ENCODE results near the gene RPL21.

RPL21 gene

DNA sequence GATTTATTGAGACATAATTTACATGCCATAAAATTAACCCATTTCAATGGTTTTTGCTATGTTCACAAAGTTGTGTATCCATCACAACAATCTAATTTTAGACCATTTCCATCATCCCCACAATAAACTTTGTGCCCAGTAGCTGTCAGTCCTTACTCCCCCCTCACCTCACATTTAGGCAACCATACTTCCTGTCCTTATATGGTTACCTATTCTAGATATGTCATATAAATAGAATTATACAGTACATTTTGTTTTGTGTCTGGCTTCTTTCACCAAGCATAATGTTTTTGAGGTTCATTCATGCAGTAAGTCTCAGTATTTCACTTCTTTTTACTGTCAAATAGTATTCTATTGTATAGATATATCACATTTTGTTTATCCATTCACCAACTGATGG is 23.2 kb upstream of the RPL21 start:
- no peak overlapping the region for H3K4me3 ChIP-seq (ENCODE audit: low read length)
- peaks cover 6% of the 10 kb centered on the region for H3K9me3 ChIP-seq (ENCODE audit: low read length)
- no peaks in the 10 kb centered on the region for H3K4me1 ChIP-seq (ENCODE audit: insufficient read depth, low read length)
- H3K27me3 ChIP-seq (ENCODE audit: insufficient read depth, low read length) = no peaks in the 10 kb centered on the region
- no peaks in the 10 kb centered on the region for H3K36me3 ChIP-seq (ENCODE audit: insufficient read depth, low read length)
- no peak overlapping the region for H2AFZ ChIP-seq (ENCODE audit: low read depth, low read length)

DNA sequence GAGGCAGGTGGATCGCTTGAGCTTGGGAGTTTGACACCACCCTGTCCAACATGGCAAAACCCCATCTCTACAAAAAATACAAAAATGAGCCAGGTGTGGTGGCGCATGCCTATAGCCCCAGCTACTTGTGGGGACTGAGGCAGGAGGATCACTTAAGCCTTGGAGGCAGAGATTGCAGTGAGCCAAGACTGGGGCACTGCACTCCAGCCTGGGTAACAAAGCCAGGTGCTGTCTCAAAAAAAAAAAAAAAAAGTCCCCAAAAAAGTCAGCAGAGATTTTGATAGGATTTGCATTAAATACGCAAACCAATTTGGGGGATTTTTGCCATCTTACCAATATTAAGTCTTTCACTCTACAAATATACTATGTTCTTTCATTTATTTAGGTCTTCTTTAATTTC is 21.7 kb upstream of the RPL21 start:
- no peaks in the 10 kb centered on the region for H3K27me3 ChIP-seq (ENCODE audit: insufficient read depth, low read length)
- no peaks in the 10 kb centered on the region for H3K4me1 ChIP-seq (ENCODE audit: insufficient read depth, low read length)
- peaks cover 6% of the 10 kb centered on the region for H3K9me3 ChIP-seq (ENCODE audit: low read length)
- peaks cover 6% of the 10 kb centered on the region for H3K36me3 ChIP-seq (ENCODE audit: insufficient read depth, low read length)
- H3K4me3 ChIP-seq (ENCODE audit: low read length) = no peak overlapping the region
- H2AFZ ChIP-seq (ENCODE audit: low read depth, low read length) = no peak overlapping the region

DNA sequence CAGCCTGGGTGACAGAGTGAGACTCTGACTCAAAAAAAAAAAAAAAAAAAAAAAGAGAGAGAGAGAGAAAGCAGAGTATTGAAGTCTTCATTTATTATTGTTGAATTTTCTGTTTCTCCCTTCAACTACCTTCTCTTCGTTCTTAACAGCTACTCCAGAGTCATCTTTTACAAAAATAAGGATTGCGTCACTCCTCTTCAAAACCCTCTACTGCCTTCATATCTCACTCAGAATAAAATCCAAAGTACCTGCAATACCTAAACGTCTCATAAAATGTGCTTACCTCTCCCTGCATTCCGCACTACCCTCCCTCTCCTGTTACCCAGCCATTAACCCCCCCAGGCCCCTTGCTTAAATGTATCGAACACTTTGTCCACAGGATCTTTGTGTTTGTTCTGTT is 17.4 kb upstream of the RPL21 start:
- no peak overlapping the region for H3K4me3 ChIP-seq (ENCODE audit: low read length)
- no peaks in the 10 kb centered on the region for H3K4me1 ChIP-seq (ENCODE audit: insufficient read depth, low read length)
- peaks cover 10% of the 10 kb centered on the region for H3K36me3 ChIP-seq (ENCODE audit: insufficient read depth, low read length)
- H3K9me3 ChIP-seq (ENCODE audit: low read length) = peaks cover 6% of the 10 kb centered on the region
- H2AFZ ChIP-seq (ENCODE audit: low read depth, low read length) = no peak overlapping the region
- H3K27me3 ChIP-seq (ENCODE audit: insufficient read depth, low read length) = no peaks in the 10 kb centered on the region

DNA sequence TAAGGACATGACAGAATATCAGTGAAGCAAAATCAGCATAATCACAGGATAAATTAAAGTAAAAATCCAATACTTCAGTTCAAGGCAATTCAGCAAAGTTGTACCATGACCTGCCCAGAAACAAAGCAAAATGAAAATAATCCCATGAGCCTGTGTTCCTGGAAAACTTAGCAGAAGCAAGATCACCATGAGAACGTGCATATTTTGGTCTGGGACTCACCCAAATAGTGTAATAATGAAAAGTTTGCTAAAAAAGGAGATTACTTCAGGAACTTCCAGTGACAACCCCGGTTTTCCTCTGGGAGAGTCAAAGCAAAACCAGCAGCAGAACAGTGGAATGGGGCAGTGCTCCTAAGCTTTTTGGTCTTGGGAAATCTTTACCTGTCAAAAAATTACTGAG is 14.9 kb upstream of the RPL21 start:
- peaks cover 10% of the 10 kb centered on the region for H3K36me3 ChIP-seq (ENCODE audit: insufficient read depth, low read length)
- no peak overlapping the region for H2AFZ ChIP-seq (ENCODE audit: low read depth, low read length)
- H3K27me3 ChIP-seq (ENCODE audit: insufficient read depth, low read length) = no peaks in the 10 kb centered on the region
- peaks cover 6% of the 10 kb centered on the region for H3K4me1 ChIP-seq (ENCODE audit: insufficient read depth, low read length)
- peaks cover 6% of the 10 kb centered on the region for H3K9me3 ChIP-seq (ENCODE audit: low read length)
- H3K4me3 ChIP-seq (ENCODE audit: low read length) = no peak overlapping the region

DNA sequence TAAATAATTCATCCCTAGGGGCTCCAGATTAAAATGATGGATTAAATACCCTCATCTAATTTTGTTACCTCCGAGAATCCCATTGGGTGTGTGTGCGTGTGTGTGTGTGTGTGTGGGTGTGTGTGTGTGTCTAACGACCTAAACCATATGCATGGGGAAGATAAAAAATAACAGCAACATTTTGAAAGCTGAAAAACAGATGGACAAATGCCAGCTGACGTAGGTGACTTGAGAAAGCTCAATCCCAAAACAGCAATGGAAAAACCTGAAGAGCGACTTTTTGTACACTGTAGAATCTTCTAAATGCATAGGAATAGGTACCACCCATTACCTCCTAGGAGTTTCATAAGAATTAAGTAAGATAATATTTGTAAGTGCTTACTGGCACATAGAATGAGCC is 8.7 kb upstream of the RPL21 start:
- H3K36me3 ChIP-seq (ENCODE audit: insufficient read depth, low read length) = peaks cover 8% of the 10 kb centered on the region
- no peaks in the 10 kb centered on the region for H3K9me3 ChIP-seq (ENCODE audit: low read length)
- no peaks in the 10 kb centered on the region for H3K27me3 ChIP-seq (ENCODE audit: insufficient read depth, low read length)
- peaks cover 6% of the 10 kb centered on the region for H3K4me1 ChIP-seq (ENCODE audit: insufficient read depth, low read length)
- no peak overlapping the region for H3K4me3 ChIP-seq (ENCODE audit: low read length)
- H2AFZ ChIP-seq (ENCODE audit: low read depth, low read length) = no peak overlapping the region

DNA sequence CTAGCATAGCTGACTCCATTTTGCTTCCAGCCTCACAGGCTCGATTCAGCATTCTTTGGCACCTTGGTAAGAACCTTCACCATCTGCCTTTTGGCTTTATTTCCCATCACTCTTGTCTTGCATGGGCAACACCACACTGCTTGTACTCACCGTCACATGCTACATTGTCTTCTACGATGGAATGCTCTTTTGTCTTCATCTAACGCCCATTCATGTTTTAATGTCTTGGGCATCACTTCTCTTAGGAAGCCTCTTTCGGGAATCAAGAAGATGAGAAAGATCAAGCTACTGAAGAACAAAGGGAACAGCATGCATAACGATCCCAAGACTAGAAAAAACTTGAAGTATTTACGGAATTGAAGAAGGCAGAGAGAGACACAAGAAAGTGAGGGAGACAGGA is 5.7 kb upstream of the RPL21 start:
- H3K4me3 ChIP-seq (ENCODE audit: low read length) = no peak overlapping the region
- peaks cover 9% of the 10 kb centered on the region for H3K36me3 ChIP-seq (ENCODE audit: insufficient read depth, low read length)
- H3K27me3 ChIP-seq (ENCODE audit: insufficient read depth, low read length) = no peaks in the 10 kb centered on the region
- H3K4me1 ChIP-seq (ENCODE audit: insufficient read depth, low read length) = peaks cover 10% of the 10 kb centered on the region
- H2AFZ ChIP-seq (ENCODE audit: low read depth, low read length) = no peak overlapping the region
- H3K9me3 ChIP-seq (ENCODE audit: low read length) = no peaks in the 10 kb centered on the region

DNA sequence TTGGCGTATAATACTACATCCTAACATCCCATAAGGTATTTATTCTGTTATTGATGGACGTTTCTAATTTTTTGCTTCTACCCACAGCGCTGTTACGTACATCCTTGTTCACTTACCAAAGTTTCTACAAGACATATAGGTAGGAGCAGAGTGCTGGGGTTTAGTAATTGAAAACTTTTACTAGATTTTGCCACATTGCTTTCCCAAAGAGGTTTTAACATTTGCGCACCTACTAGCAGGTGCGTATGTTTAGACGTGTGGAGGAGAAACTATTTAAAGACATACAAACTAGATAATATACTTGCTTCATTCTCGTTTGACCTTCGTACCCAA is 559 bp upstream of the RPL21 start:
- H3K4me1 ChIP-seq (ENCODE audit: insufficient read depth, low read length) = peaks cover 24% of the 10 kb centered on the region
- no peaks in the 10 kb centered on the region for H3K9me3 ChIP-seq (ENCODE audit: low read length)
- H2AFZ ChIP-seq (ENCODE audit: low read depth, low read length) = peak overlapping the region; percentile 29
- no peaks in the 10 kb centered on the region for H3K27me3 ChIP-seq (ENCODE audit: insufficient read depth, low read length)
- peak overlapping the region; percentile 78 for H3K4me3 ChIP-seq (ENCODE audit: low read length)
- H3K36me3 ChIP-seq (ENCODE audit: insufficient read depth, low read length) = peaks cover 29% of the 10 kb centered on the region

DNA sequence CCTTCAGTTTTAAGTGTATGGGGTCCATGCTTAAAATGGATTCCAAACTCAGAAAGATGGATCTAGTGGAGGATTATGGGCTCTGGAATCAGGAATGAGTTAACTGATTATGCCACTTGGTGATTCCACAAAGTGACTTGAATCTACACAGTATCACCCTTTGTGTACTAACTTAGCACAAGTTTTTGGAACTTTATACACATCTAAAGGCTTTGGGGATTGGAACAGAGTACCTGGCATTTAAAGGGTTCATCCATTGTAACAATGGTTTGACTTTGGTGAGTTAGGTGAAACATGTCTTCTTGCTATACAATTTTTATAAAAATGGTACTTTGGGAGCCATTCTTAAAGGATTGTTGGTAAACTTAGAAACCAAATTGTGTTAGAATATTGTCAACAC is 1.1 kb downstream of the RPL21 start:
- H3K36me3 ChIP-seq (ENCODE audit: insufficient read depth, low read length) = peaks cover 45% of the 10 kb centered on the region
- H3K4me3 ChIP-seq (ENCODE audit: low read length) = peak overlapping the region; percentile 78
- no peaks in the 10 kb centered on the region for H3K27me3 ChIP-seq (ENCODE audit: insufficient read depth, low read length)
- peaks cover 24% of the 10 kb centered on the region for H3K4me1 ChIP-seq (ENCODE audit: insufficient read depth, low read length)
- H3K9me3 ChIP-seq (ENCODE audit: low read length) = no peaks in the 10 kb centered on the region
- no peak overlapping the region for H2AFZ ChIP-seq (ENCODE audit: low read depth, low read length)

DNA sequence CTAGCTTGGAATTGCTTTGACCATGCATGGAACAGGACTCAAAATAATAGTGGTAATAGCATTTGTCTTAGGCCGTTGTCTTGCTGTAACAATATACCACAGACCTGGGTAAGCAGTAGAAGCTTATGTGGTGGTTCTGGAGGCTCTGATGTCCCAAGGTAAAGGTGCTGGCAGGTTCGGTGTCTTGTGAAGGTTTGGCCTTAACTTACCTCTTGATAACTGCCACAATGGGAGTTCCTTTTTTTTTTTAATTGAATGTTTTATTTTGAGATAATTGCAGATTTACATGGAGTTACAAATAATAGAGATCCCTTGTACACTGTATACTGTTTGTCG is 5.8 kb downstream of the RPL21 start:
- Histone ChIP-seq H3K27me3 (ENCODE audit: insufficient read depth, low read length) (no peaks in the 10 kb centered on the region), H3K4me3 (ENCODE audit: low read length) (no peak overlapping the region), H3K36me3 (ENCODE audit: insufficient read depth, low read length) (peaks cover 81% of the 10 kb centered on the region), H3K4me1 (ENCODE audit: insufficient read depth, low read length) (peaks cover 16% of the 10 kb centered on the region), H2AFZ (ENCODE audit: low read depth, low read length) (no peak overlapping the region), H3K9me3 (ENCODE audit: low read length) (no peaks in the 10 kb centered on the region)

DNA sequence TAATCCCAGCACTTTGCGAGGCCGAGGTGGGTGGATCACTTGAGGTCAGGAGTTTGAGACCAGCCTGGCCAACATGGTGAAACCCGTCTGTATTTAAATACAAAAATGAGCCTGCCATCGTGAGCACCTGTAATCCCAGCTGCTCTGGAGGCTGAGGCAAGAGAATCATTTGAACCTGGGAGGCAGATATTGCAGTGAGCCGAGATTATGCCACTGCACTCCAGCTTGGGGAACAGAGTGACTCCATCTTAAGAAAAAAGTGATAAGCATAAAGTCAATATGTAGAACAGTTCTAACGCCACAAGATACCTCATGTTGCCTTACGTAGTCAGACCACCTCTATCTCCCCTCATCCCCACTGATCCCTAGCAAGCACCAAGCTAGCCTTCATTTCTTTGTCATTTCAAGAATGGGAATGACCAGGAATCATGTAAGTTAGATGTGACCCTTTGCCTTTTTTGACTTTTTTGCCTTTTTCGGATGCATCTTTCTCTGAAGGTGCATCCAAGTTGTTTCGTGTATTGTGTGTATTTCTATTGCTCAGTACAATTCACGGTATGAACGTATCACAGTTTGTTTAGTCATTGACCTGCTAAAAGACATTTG is 6.4 kb downstream of the RPL21 start:
- Histone ChIP-seq H2AFZ (ENCODE audit: low read depth, low read length) (no peak overlapping the region), H3K4me1 (ENCODE audit: insufficient read depth, low read length) (peaks cover 10% of the 10 kb centered on the region), H3K36me3 (ENCODE audit: insufficient read depth, low read length) (peaks cover 81% of the 10 kb centered on the region)

DNA sequence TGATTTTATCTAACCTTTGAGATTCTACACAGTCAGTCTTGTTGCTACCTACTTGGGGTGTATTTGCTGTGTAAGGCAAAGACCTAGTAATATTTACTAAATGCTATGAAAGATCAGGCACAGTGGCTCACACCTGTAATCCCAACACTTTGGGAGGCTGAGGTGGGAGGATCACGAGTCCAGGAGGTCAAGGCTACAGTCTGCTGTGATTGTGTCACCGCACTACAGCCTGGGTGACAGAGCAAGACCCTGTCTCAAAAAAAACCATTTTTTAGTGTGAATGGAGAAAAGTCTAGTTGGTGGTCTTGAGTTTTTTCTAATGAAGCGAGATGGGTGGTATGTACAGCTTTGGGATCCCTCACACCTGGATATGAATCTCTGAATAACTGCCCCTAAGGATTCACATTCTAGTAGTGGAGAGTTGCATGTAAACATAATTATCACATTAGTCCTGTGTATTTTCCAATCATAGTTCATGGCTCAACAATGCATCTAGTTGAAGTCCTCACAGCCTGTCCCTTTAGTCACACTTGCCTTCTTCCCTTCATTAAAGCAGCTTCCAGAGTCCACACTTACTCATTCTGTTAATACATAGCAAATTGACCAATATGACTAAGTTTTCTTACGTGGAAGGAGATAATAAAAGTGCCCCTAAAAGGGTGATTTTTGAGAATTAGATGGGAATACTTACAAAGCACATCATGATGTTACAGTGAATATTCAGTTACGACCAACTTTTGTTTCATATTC is 7.5 kb downstream of the RPL21 start:
- no peak overlapping the region for H2AFZ ChIP-seq (ENCODE audit: low read depth, low read length)
- H3K27me3 ChIP-seq (ENCODE audit: insufficient read depth, low read length) = no peaks in the 10 kb centered on the region
- H3K36me3 ChIP-seq (ENCODE audit: insufficient read depth, low read length) = peaks cover 73% of the 10 kb centered on the region
- H3K9me3 ChIP-seq (ENCODE audit: low read length) = no peaks in the 10 kb centered on the region
- H3K4me1 ChIP-seq (ENCODE audit: insufficient read depth, low read length) = peaks cover 5% of the 10 kb centered on the region
- H3K4me3 ChIP-seq (ENCODE audit: low read length) = no peak overlapping the region

More for the DNA sequence above, 6.4 kb downstream of the RPL21 start:
- H3K4me3 ChIP-seq (ENCODE audit: low read length) = no peak overlapping the region
- H3K9me3 ChIP-seq (ENCODE audit: low read length) = no peaks in the 10 kb centered on the region
- H3K27me3 ChIP-seq (ENCODE audit: insufficient read depth, low read length) = no peaks in the 10 kb centered on the region

DNA sequence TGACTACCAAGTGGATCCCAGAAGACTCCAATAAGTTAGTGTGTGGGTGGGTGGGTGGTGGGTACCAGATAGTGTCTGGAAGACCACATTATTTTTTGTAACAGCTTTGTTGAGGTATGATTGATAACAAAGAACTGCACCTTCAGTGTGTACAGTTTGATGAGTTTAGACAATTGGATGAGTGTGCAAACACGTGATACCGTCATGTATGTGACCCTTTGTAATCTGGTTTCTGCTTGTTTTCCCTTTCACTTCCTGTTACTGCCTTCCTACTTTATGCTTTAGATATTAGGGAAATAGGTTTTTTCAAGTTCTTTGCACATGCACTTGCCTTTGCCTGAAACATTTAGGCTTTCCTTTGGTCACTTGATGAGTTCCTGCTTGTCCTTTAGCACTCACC is 8.5 kb downstream of the RPL21 start:
- H3K36me3 ChIP-seq (ENCODE audit: insufficient read depth, low read length) = peaks cover 63% of the 10 kb centered on the region
- no peak overlapping the region for H2AFZ ChIP-seq (ENCODE audit: low read depth, low read length)
- H3K4me3 ChIP-seq (ENCODE audit: low read length) = no peak overlapping the region
- H3K9me3 ChIP-seq (ENCODE audit: low read length) = no peaks in the 10 kb centered on the region
- H3K4me1 ChIP-seq (ENCODE audit: insufficient read depth, low read length) = peaks cover 15% of the 10 kb centered on the region
- no peaks in the 10 kb centered on the region for H3K27me3 ChIP-seq (ENCODE audit: insufficient read depth, low read length)

DNA sequence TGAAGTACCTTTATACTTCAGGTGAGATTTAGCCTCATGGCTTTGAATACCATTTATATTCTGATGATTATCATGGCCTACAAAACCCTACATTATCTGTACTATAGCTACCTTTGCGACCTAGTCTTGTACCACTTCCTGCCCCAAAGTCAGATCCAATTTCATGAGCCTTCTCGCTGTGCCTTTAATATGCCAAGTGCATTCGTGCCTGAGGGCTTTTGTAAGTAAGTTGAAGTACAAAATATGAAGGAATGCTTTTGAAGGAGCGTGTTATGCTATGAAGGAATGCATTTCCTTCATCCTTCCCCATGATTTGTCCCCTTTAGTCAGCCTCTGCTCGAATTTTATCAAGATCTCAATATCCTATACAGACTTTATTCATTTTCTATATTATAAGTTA is 10.0 kb downstream of the RPL21 start:
- Histone ChIP-seq H3K9me3 (ENCODE audit: low read length) (no peaks in the 10 kb centered on the region), H2AFZ (ENCODE audit: low read depth, low read length) (no peak overlapping the region), H3K4me3 (ENCODE audit: low read length) (no peak overlapping the region), H3K4me1 (ENCODE audit: insufficient read depth, low read length) (peaks cover 19% of the 10 kb centered on the region), H3K27me3 (ENCODE audit: insufficient read depth, low read length) (no peaks in the 10 kb centered on the region), H3K36me3 (ENCODE audit: insufficient read depth, low read length) (peaks cover 49% of the 10 kb centered on the region)

DNA sequence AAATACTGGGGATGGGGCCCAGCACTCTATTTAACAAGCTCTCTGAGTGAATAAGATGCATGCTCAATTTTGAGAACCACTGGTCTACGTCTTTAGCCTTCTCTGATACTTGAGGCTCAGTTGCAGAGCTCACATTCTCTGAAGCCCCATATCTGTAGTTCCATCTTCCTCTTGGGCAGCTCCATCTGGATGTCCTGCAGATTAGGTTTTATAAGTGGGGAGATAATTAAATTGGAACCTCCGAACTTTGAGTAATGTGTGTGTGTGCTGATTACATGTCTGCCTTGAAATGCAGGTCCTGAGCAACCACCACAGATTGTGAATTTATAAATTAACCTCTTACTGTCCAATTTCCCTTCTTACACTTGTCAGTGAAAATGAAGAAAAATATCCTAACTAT is 12.1 kb downstream of the RPL21 start:
- Histone ChIP-seq H3K36me3 (ENCODE audit: insufficient read depth, low read length) (peaks cover 30% of the 10 kb centered on the region), H3K27me3 (ENCODE audit: insufficient read depth, low read length) (no peaks in the 10 kb centered on the region), H2AFZ (ENCODE audit: low read depth, low read length) (no peak overlapping the region), H3K4me1 (ENCODE audit: insufficient read depth, low read length) (peaks cover 19% of the 10 kb centered on the region), H3K4me3 (ENCODE audit: low read length) (no peak overlapping the region), H3K9me3 (ENCODE audit: low read length) (no peaks in the 10 kb centered on the region)

Data from neuron (in vitro differentiated cells).